ENCODE data around the gene LSM3. TPM values are rescaled to one million over a fixed set of nuclear protein-coding genes. Genes with fewer than 3 reads are reported as not detected.
A peak's percentile ranks its signal among the peaks of the same experiment; 100 is the strongest.

LSM3 gene
- total and polyA plus RNA-seq, 9 of the 15 experiments (the other 6 are each of a cell fraction or from before 2014, with no cell fraction given), result 33.8 to 203 (median 61.2) TPM

DNA sequence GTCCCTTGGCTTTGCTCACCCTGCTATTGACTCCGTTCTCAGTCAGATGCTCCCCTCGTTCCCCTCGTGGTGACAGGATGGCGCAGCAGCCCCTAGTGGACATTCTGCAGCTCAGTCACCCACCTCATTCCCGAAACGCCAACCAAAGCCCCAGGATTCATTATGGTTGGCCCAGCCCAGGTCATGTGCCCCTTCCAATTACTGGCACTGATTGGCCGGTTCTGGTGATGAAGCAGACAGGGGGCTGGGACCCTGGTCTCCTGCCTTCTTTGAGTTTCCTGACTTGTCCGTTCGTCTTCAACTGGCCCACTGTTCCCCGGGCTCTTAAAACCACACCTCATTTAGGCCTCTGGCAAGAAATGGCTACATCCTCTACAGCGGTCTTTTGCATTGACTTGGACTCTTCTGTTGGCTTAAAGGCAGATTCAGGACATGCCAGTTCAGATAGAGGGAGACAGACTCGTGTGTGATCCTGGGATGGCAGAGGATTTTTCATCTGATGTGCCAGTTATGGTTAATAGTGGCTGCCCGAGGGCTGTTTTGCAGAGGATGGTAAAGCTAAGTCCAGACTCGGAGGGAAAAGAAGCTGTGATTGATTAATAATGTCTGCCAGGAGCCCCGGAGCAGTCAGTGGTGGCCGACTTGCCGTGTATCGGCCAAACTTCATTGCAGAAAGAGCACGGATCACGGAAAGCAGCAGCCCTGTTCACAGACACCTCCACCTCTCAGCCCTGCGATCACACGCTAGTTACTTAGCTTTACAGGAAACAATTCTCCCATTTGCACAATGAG lies 37.8 kb downstream of the LSM3 start (continued):
- TF ChIP-seq, protein P1, sequence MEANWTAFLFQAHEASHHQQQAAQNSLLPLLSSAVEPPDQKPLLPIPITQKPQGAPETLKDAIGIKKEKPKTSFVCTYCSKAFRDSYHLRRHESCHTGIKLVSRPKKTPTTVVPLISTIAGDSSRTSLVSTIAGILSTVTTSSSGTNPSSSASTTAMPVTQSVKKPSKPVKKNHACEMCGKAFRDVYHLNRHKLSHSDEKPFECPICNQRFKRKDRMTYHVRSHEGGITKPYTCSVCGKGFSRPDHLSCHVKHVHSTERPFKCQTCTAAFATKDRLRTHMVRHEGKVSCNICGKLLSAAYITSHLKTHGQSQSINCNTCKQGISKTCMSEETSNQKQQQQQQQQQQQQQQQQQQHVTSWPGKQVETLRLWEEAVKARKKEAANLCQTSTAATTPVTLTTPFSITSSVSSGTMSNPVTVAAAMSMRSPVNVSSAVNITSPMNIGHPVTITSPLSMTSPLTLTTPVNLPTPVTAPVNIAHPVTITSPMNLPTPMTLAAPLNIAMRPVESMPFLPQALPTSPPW (CRISPR knock-in tag; IDR thresholded peaks at IDR 0.05), result no peak
- TF ChIP-seq, protein P2, sequence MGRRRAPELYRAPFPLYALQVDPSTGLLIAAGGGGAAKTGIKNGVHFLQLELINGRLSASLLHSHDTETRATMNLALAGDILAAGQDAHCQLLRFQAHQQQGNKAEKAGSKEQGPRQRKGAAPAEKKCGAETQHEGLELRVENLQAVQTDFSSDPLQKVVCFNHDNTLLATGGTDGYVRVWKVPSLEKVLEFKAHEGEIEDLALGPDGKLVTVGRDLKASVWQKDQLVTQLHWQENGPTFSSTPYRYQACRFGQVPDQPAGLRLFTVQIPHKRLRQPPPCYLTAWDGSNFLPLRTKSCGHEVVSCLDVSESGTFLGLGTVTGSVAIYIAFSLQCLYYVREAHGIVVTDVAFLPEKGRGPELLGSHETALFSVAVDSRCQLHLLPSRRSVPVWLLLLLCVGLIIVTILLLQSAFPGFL (CRISPR knock-in tag; IDR thresholded peaks at IDR 0.05), result no peak
- TF ChIP-seq, protein P3, sequence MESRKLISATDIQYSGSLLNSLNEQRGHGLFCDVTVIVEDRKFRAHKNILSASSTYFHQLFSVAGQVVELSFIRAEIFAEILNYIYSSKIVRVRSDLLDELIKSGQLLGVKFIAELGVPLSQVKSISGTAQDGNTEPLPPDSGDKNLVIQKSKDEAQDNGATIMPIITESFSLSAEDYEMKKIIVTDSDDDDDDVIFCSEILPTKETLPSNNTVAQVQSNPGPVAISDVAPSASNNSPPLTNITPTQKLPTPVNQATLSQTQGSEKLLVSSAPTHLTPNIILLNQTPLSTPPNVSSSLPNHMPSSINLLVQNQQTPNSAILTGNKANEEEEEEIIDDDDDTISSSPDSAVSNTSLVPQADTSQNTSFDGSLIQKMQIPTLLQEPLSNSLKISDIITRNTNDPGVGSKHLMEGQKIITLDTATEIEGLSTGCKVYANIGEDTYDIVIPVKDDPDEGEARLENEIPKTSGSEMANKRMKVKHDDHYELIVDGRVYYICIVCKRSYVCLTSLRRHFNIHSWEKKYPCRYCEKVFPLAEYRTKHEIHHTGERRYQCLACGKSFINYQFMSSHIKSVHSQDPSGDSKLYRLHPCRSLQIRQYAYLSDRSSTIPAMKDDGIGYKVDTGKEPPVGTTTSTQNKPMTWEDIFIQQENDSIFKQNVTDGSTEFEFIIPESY (CRISPR knock-in tag; IDR thresholded peaks at IDR 0.05), result peak; percentile 90
- TF ChIP-seq CXXC5 (CRISPR knock-in tag; IDR thresholded peaks at IDR 0.05) (0 out of 2 replicates have a peak, but pooled peaks have one; percentile 13), MECOM (CRISPR knock-in tag; IDR thresholded peaks at IDR 0.05) (no peak), POU5F1 (IDR thresholded peaks at IDR 0.05; ENCODE audit: borderline replicate concordance, low read depth, low read length, partially characterized antibody) (no peak), ZNF124 (CRISPR knock-in tag; IDR thresholded peaks at IDR 0.05) (no peak), KLF16 (IDR thresholded peaks at IDR 0.05) (no peak), RBM22 (IDR thresholded peaks at IDR 0.05; ENCODE audit: low read depth, low read length, poor library complexity, severe bottlenecking) (no peak), ZBTB17 (CRISPR knock-in tag; IDR thresholded peaks at IDR 0.05) (peak; percentile 68; the same call in 1 of the 2 replicates), SMARCB1 (IDR thresholded peaks at IDR 0.05; ENCODE audit: insufficient read length, low read depth) (no peak)
- TF ChIP-seq, protein P4, sequence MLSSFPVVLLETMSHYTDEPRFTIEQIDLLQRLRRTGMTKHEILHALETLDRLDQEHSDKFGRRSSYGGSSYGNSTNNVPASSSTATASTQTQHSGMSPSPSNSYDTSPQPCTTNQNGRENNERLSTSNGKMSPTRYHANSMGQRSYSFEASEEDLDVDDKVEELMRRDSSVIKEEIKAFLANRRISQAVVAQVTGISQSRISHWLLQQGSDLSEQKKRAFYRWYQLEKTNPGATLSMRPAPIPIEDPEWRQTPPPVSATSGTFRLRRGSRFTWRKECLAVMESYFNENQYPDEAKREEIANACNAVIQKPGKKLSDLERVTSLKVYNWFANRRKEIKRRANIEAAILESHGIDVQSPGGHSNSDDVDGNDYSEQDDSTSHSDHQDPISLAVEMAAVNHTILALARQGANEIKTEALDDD (IDR thresholded peaks at IDR 0.05), result no peak
- TF ChIP-seq, protein P5, sequence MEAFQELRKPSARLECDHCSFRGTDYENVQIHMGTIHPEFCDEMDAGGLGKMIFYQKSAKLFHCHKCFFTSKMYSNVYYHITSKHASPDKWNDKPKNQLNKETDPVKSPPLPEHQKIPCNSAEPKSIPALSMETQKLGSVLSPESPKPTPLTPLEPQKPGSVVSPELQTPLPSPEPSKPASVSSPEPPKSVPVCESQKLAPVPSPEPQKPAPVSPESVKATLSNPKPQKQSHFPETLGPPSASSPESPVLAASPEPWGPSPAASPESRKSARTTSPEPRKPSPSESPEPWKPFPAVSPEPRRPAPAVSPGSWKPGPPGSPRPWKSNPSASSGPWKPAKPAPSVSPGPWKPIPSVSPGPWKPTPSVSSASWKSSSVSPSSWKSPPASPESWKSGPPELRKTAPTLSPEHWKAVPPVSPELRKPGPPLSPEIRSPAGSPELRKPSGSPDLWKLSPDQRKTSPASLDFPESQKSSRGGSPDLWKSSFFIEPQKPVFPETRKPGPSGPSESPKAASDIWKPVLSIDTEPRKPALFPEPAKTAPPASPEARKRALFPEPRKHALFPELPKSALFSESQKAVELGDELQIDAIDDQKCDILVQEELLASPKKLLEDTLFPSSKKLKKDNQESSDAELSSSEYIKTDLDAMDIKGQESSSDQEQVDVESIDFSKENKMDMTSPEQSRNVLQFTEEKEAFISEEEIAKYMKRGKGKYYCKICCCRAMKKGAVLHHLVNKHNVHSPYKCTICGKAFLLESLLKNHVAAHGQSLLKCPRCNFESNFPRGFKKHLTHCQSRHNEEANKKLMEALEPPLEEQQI (IDR thresholded peaks at IDR 0.05), result peak; percentile 54; the same call in 1 of the 2 replicates
- TF ChIP-seq, protein P6, sequence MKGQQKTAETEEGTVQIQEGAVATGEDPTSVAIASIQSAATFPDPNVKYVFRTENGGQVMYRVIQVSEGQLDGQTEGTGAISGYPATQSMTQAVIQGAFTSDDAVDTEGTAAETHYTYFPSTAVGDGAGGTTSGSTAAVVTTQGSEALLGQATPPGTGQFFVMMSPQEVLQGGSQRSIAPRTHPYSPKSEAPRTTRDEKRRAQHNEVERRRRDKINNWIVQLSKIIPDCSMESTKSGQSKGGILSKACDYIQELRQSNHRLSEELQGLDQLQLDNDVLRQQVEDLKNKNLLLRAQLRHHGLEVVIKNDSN (CRISPR knock-in tag; IDR thresholded peaks at IDR 0.05), result peak; percentile 84
- TF ChIP-seq, protein P7, sequence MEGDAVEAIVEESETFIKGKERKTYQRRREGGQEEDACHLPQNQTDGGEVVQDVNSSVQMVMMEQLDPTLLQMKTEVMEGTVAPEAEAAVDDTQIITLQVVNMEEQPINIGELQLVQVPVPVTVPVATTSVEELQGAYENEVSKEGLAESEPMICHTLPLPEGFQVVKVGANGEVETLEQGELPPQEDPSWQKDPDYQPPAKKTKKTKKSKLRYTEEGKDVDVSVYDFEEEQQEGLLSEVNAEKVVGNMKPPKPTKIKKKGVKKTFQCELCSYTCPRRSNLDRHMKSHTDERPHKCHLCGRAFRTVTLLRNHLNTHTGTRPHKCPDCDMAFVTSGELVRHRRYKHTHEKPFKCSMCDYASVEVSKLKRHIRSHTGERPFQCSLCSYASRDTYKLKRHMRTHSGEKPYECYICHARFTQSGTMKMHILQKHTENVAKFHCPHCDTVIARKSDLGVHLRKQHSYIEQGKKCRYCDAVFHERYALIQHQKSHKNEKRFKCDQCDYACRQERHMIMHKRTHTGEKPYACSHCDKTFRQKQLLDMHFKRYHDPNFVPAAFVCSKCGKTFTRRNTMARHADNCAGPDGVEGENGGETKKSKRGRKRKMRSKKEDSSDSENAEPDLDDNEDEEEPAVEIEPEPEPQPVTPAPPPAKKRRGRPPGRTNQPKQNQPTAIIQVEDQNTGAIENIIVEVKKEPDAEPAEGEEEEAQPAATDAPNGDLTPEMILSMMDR (IDR thresholded peaks at IDR 0.05 in 2 of 3, conservative IDR thresholded peaks at IDR 0.05 in 1 of 3; ENCODE audit: insufficient read depth in 2 of 3, low read depth in 1 of 3, low read length in 3 of 3), result peak; percentile 50 to 70 (median 66)

Data from K562 (cell line).